OCI-LY1 (cell line): ENCODE measurements around the gene KRT1.

ENCODE experiments used
- H2AFZ ChIP-seq: fragments of 200-600 bp; sonication (generic), shearing (Covaris generic); 2 replicates; pipeline ENCODE4 v1.6.0; 2014; ENCODE audit warnings: antibody characterized with exemption, mild to moderate bottlenecking, low read length
- H3F3A ChIP-seq: fragments of 200-600 bp; sonication (generic), shearing (Covaris generic); 2 replicates; pipeline ENCODE4 v1.6.0; 2014; ENCODE audit warnings: mild to moderate bottlenecking, antibody characterized with exemption, low read length, moderate library complexity; ENCODE audit not compliant: insufficient read depth
- H3K27ac ChIP-seq: fragments of 200-600 bp; sonication (generic); 2 replicates; pipeline ENCODE4 v1.5.1; 2014; ENCODE audit warnings: low read length, mixed run types, mild to moderate bottlenecking, low read depth; ENCODE audit not compliant: poor library complexity, severe bottlenecking
- H3K27me3 ChIP-seq: fragments of 200-600 bp; sonication (generic); 2 replicates; pipeline ENCODE4 v1.6.0; 2014; ENCODE audit warnings: antibody characterized with exemption, mild to moderate bottlenecking, low read length, moderate library complexity; ENCODE audit not compliant: insufficient read depth
- H3K36me3 ChIP-seq: fragments of 200-600 bp; sonication (generic); 2 replicates; pipeline ENCODE4 v1.6.1; 2014; ENCODE audit warnings: mild to moderate bottlenecking, antibody characterized with exemption, low read length, moderate library complexity, mixed read lengths; ENCODE audit not compliant: insufficient read depth
- H3K4me1 ChIP-seq: fragments of 200-600 bp; sonication (generic); 2 replicates; pipeline ENCODE4 v1.5.1; 2014; ENCODE audit warnings: mild to moderate bottlenecking, low read length, moderate library complexity; ENCODE audit not compliant: insufficient read depth, severe bottlenecking
- H3K4me2 ChIP-seq: fragments of 200-600 bp; sonication (generic), shearing (Covaris generic); 2 replicates; pipeline ENCODE4 v1.6.1; 2014; ENCODE audit warnings: low read length
- H3K4me3 ChIP-seq: fragments of 200-600 bp; sonication (generic); 2 replicates; pipeline ENCODE4 v1.5.1; 2014; ENCODE audit warnings: low read length, low read depth, mild to moderate bottlenecking, mixed read lengths; ENCODE audit not compliant: poor library complexity, severe bottlenecking
- H3K79me2 ChIP-seq: fragments of 200-600 bp; shearing (Covaris generic); 2 replicates; pipeline ENCODE4 v1.6.1; 2016; ENCODE audit warnings: mixed run types, low read length, mixed read lengths; ENCODE audit not compliant: insufficient read depth
- H3K9ac ChIP-seq: fragments of 200-600 bp; sonication (generic), shearing (Covaris generic); 2 replicates; pipeline ENCODE4 v1.6.1; 2014; ENCODE audit warnings: mild to moderate bottlenecking, low read length, mixed read lengths
- H3K9me2 ChIP-seq: fragments of 200-600 bp; sonication (generic), shearing (Covaris generic); 2 replicates; pipeline ENCODE4 v1.6.1; 2014; ENCODE audit warnings: low read depth, mild to moderate bottlenecking, low read length, mixed read lengths
- H3K9me3 ChIP-seq: fragments of 200-600 bp; shearing (Covaris generic); 2 replicates; pipeline ENCODE4 v1.6.1; 2014; ENCODE audit warnings: low read length, mixed read lengths
- H4K20me1 ChIP-seq: fragments of 200-600 bp; sonication (generic), shearing (Covaris generic); 2 replicates; pipeline ENCODE4 v1.6.0; 2016; ENCODE audit warnings: mild to moderate bottlenecking, low read length; ENCODE audit not compliant: insufficient read depth
- EZH2 ChIP-seq: fragments of 200-600 bp; sonication (generic), shearing (Covaris generic); IDR thresholded peaks from 2 replicates; pipeline ENCODE4 v1.8.0; 2017; ENCODE audit warnings: borderline replicate concordance, mixed run types, mild to moderate bottlenecking, antibody characterized with exemption, low read length, moderate library complexity, mixed read lengths
- TF ChIP-seq, protein P1 (sequence below): fragments of 200-600 bp; sonication (generic), shearing (Covaris generic); IDR thresholded peaks from 2 replicates; pipeline ENCODE4 v1.5.1; 2017; ENCODE audit warnings: mild to moderate bottlenecking, antibody characterized with exemption, low read length, moderate library complexity, mixed read lengths

Gene KRT1

DNA sequence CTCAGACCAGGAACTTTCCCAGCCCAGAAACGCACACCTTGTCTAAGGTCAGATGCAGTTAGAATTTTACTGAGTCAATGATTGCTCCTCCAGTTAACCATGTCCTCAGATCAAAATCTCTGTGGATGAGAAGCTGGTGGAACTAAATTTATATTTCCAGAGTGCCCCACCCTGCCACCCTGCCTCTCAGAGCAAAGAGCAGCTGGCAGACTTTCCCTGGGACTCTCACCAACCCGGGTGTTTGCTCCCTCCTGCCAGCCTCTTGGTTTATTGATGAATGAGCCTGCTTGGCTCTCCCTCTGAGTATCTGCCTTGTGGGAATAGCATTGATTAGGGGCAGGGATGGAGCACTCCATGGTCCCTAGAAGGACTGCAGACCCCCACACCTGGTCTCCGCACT, 5.9 kb upstream of the KRT1 start:
- Histone ChIP-seq H3K4me1 (no peaks in the 10 kb centered on the region), H2AFZ (no peak overlapping the region), H3K4me2 (no peak overlapping the region), H3K9me3 (no peaks in the 10 kb centered on the region), H3K9me2 (no peaks in the 10 kb centered on the region), H4K20me1 (no peaks in the 10 kb centered on the region), H3K4me3 (no peak overlapping the region), H3K36me3 (no peaks in the 10 kb centered on the region), H3K79me2 (no peaks in the 10 kb centered on the region), H3F3A (no peaks in the 10 kb centered on the region), H3K9ac (no peak overlapping the region), H3K27me3 (0 out of 2 replicates have a peak, but pooled peaks cover 4% of the 10 kb centered on the region), H3K27ac (no peak overlapping the region)
- no peak for TF ChIP-seq EZH2
- TF ChIP-seq, protein P1, sequence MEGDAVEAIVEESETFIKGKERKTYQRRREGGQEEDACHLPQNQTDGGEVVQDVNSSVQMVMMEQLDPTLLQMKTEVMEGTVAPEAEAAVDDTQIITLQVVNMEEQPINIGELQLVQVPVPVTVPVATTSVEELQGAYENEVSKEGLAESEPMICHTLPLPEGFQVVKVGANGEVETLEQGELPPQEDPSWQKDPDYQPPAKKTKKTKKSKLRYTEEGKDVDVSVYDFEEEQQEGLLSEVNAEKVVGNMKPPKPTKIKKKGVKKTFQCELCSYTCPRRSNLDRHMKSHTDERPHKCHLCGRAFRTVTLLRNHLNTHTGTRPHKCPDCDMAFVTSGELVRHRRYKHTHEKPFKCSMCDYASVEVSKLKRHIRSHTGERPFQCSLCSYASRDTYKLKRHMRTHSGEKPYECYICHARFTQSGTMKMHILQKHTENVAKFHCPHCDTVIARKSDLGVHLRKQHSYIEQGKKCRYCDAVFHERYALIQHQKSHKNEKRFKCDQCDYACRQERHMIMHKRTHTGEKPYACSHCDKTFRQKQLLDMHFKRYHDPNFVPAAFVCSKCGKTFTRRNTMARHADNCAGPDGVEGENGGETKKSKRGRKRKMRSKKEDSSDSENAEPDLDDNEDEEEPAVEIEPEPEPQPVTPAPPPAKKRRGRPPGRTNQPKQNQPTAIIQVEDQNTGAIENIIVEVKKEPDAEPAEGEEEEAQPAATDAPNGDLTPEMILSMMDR, result no peak

DNA sequence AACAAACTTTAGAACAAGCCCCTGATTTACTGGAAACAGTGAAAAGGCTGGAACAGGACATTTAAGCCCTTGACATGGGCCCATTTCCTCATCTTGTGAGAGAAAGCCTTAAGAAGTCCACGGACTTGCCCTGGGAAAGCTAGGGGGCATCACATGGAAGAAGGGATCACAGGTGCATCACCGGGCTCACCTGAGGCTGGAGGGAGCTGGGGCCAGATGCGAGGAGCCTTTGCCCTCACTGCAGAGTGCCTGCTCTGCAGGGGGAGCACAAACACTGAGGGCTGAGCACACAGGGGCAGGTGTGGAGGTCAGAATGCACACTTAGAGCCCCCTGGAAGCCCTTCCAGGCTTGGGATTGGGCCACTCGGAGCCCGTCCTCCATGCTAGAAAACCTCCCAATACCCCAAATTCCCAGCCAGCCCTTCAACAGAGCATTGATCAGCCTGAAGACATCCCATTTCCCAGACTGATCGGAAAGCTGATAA, 5.2 kb upstream of the KRT1 start:
- no peak for TF ChIP-seq EZH2
- TF ChIP-seq, protein P1, result no peak
- Histone ChIP-seq H3K4me2 (no peak overlapping the region), H3K27ac (no peak overlapping the region), H2AFZ (no peak overlapping the region), H3K4me3 (no peak overlapping the region), H3F3A (no peaks in the 10 kb centered on the region), H4K20me1 (no peaks in the 10 kb centered on the region), H3K4me1 (no peaks in the 10 kb centered on the region), H3K79me2 (no peaks in the 10 kb centered on the region), H3K9me3 (no peaks in the 10 kb centered on the region), H3K9me2 (no peaks in the 10 kb centered on the region), H3K27me3 (0 out of 2 replicates have a peak, but pooled peaks cover 4% of the 10 kb centered on the region), H3K36me3 (no peaks in the 10 kb centered on the region), H3K9ac (no peak overlapping the region)

- no peaks in the 10 kb centered on the region for H4K20me1 ChIP-seq
- no peak overlapping the region for H3K9ac ChIP-seq
- no peaks in the 10 kb centered on the region for H3K9me3 ChIP-seq
- H3K27me3 ChIP-seq, result 0 out of 2 replicates have a peak, but pooled peaks cover 4% of the 10 kb centered on the region
- H3K36me3 ChIP-seq, result no peaks in the 10 kb centered on the region
- H3K27ac ChIP-seq, result no peak overlapping the region
- no peaks in the 10 kb centered on the region for H3K9me2 ChIP-seq
- no peak overlapping the region for H3K4me2 ChIP-seq
- H3K79me2 ChIP-seq, result no peaks in the 10 kb centered on the region
- TF ChIP-seq EZH2, result no peak
- TF ChIP-seq, protein P1, result no peak
- no peaks in the 10 kb centered on the region for H3K4me1 ChIP-seq
- no peak overlapping the region for H3K4me3 ChIP-seq
- H3F3A ChIP-seq, result no peaks in the 10 kb centered on the region
- H2AFZ ChIP-seq, result no peak overlapping the region
Measured at GRCh38 chr12:52684431-52684830, 4.2 kb upstream of the KRT1 start.
